Tibial nerve (tissue), 4 donors: ENCODE results near the gene SMCO4.
"Not testable (repeated sequence)": the region's sequence is repeated elsewhere in the genome, so short reads cannot be mapped to it uniquely, and the experiment has no call there.

Experiments
- EP300 ChIP-seq, 2 donors: sonication (generic); formaldehyde crosslinking; IDR thresholded peaks; one replicate each; pipeline ENCODE4 v1.6.1; 2017; ENCODE audit warnings: antibody characterized with exemption in 2 of 2, mild to moderate bottlenecking in 1 of 2
- POLR2A ChIP-seq, 2 donors: fragments of 450-650 bp; IDR thresholded peaks; one replicate each; pipeline ENCODE4 v1.6.1; 2017; ENCODE audit warnings: antibody characterized with exemption in 2 of 2, mild to moderate bottlenecking in 2 of 2, moderate library complexity in 2 of 2
- TF ChIP-seq, protein P1 (sequence below), 5 experiments: fragments of 200-600 bp in 3 of 5; fragments of 450-650 bp in 2 of 5; sonication (generic) in 3 of 5; IDR thresholded peaks; one replicate each; pipeline ENCODE4 v1.5.1; 2016 to 2019; ENCODE audit warnings: antibody characterized with exemption in 5 of 5, mild to moderate bottlenecking in 3 of 5, moderate library complexity in 2 of 5

GRCh38 chr11:93587425-93587824, 44.2 kb upstream of the SMCO4 start:
- TF ChIP-seq, protein P1, sequence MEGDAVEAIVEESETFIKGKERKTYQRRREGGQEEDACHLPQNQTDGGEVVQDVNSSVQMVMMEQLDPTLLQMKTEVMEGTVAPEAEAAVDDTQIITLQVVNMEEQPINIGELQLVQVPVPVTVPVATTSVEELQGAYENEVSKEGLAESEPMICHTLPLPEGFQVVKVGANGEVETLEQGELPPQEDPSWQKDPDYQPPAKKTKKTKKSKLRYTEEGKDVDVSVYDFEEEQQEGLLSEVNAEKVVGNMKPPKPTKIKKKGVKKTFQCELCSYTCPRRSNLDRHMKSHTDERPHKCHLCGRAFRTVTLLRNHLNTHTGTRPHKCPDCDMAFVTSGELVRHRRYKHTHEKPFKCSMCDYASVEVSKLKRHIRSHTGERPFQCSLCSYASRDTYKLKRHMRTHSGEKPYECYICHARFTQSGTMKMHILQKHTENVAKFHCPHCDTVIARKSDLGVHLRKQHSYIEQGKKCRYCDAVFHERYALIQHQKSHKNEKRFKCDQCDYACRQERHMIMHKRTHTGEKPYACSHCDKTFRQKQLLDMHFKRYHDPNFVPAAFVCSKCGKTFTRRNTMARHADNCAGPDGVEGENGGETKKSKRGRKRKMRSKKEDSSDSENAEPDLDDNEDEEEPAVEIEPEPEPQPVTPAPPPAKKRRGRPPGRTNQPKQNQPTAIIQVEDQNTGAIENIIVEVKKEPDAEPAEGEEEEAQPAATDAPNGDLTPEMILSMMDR (IDR thresholded peaks at IDR 0.05), result not testable (repeated sequence)
- not testable (repeated sequence) for TF ChIP-seq POLR2A, EP300 (IDR thresholded peaks at IDR 0.05)
